Tibial nerve (tissue), 4 donors: Measurements from ENCODE around the gene C1RL.

Experiments
- CTCF ChIP-seq, 5 experiments: fragments of 200-600 bp in 3 of 5; fragments of 450-650 bp in 2 of 5; sonication (generic) in 3 of 5; IDR thresholded peaks; one replicate each; pipeline ENCODE4 v1.5.1; 2016 to 2019; ENCODE audit warnings: antibody characterized with exemption in 5 of 5, mild to moderate bottlenecking in 3 of 5, moderate library complexity in 2 of 5
- EP300 ChIP-seq, 2 donors: sonication (generic); formaldehyde crosslinking; IDR thresholded peaks; one replicate each; pipeline ENCODE4 v1.6.1; 2017; ENCODE audit warnings: antibody characterized with exemption in 2 of 2, mild to moderate bottlenecking in 1 of 2
- POLR2A ChIP-seq, 2 donors: fragments of 450-650 bp; IDR thresholded peaks; one replicate each; pipeline ENCODE4 v1.6.1; 2017; ENCODE audit warnings: antibody characterized with exemption in 2 of 2, mild to moderate bottlenecking in 2 of 2, moderate library complexity in 2 of 2

DNA sequence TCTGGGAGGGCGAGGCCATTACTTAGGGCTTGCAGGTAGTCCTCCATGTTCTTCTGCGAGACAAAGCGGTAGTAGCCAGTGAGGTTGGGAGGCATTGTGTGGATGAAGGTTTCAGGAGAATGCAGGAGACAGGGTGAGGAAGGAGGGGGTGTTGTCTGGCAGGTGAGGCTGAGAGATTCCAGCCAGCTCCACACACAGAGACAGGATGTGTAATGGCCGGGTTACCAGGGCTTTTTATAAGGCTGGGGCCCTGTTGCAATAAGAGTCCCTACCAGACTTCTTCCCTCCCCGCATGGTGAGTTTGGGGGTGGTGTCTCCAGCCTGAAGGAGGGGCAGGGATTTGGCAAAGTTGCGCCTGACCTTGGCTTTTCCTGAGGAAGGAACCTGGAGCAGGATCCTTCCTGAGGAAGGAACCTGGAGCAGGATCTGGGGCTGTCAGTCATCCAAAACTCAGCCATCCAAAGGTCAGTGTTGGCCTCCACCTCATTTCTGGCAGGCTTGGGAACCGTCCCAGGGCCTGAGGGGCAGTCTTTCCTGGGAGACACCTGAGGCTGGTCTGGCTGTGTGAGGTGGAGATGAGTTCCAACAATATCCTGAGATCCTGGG lies 19.8 kb upstream of the C1RL start, which contains the start of gene RBP5:
- TF ChIP-seq CTCF (IDR thresholded peaks at IDR 0.05) = no peak
- TF ChIP-seq POLR2A (IDR thresholded peaks at IDR 0.05) = no peak
- no peak for TF ChIP-seq EP300 (IDR thresholded peaks at IDR 0.05)
